Measurements from ENCODE around the gene BOD1L1.

Gene BOD1L1

DNA sequence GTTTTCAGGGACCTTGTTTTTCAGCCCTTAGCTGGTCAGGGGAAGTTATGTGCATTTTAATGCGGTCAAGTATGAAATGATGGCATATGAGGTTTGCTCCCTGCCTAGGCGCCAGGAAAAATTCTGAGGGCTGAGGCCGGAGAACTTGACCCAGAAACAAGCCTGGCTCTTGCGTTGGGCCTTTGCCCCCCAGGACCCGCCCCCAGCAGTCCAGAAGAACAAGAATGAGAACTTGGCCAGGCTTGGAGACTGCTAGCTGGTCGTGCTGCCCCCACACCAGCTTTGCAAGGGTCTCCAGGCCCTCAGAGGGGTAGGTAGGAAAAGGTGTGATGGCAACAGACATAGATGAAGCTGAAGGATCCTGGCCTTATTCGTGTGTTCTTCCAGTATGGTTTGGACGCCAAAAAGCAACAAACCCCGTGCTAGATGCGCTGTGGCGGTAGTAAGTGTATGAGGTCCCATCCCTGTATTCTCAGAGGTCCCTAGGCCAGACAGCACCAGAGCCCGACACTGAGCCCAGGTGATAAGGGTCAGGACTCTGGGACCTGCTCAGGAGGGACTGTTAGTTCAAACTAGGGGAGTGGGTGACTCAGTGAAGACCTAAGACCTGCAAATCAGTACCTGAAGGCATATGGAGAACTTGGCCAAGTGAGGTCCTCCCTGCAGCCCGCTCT lies 93.7 kb downstream of the BOD1L1 start:
- ChIA-PET POLR2A (no interaction called here), CTCF (no interaction called here)
- TF ChIP-seq SP1 (IDR thresholded peaks at IDR 0.05) (no peak), FOXA1 (IDR thresholded peaks at IDR 0.05) (no peak), ELF4 (IDR thresholded peaks at IDR 0.05) (no peak), L3MBTL2 (conservative IDR thresholded peaks at IDR 0.05) (no peak), HDGF (IDR thresholded peaks at IDR 0.05; ENCODE audit: borderline replicate concordance) (no peak), ARNT (IDR thresholded peaks at IDR 0.05) (no peak), SUZ12 (IDR thresholded peaks at IDR 0.05) (no peak), ZNF384 (IDR thresholded peaks at IDR 0.05) (no peak), LEF1 (IDR thresholded peaks at IDR 0.05; ENCODE audit: borderline replicate concordance) (no peak), CTBP1 (IDR thresholded peaks at IDR 0.05; ENCODE audit: borderline replicate concordance) (no peak), FOXK2 (IDR thresholded peaks at IDR 0.05) (no peak), NFRKB (IDR thresholded peaks at IDR 0.05) (no peak), BHLHE40 (IDR thresholded peaks at IDR 0.05; ENCODE audit: borderline replicate concordance) (no peak), FOXM1 (IDR thresholded peaks at IDR 0.05; ENCODE audit: borderline replicate concordance) (no peak), TARDBP (IDR thresholded peaks at IDR 0.05) (no peak)
- TF ChIP-seq, protein P1, sequence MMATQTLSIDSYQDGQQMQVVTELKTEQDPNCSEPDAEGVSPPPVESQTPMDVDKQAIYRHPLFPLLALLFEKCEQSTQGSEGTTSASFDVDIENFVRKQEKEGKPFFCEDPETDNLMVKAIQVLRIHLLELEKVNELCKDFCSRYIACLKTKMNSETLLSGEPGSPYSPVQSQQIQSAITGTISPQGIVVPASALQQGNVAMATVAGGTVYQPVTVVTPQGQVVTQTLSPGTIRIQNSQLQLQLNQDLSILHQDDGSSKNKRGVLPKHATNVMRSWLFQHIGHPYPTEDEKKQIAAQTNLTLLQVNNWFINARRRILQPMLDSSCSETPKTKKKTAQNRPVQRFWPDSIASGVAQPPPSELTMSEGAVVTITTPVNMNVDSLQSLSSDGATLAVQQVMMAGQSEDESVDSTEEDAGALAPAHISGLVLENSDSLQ (IDR thresholded peaks at IDR 0.05): no peak
- DNase-seq (ENCODE audit: extremely low spot score): no peak

- DNase-seq (ENCODE audit: extremely low spot score): no peak
- ChIA-PET CTCF (no interaction called here), POLR2A (no interaction called here)
- TF ChIP-seq FOXA1 (IDR thresholded peaks at IDR 0.05) (no peak), CTBP1 (IDR thresholded peaks at IDR 0.05; ENCODE audit: borderline replicate concordance) (no peak), HDGF (IDR thresholded peaks at IDR 0.05; ENCODE audit: borderline replicate concordance) (no peak), ELF4 (IDR thresholded peaks at IDR 0.05) (no peak), SP1 (IDR thresholded peaks at IDR 0.05) (no peak)
- TF ChIP-seq, protein P1 (IDR thresholded peaks at IDR 0.05): no peak
These were observed 95.9 kb downstream of the BOD1L1 start for GRCh38 chr4:13531625-13531998.

- ChIA-PET CTCF (interaction anchor here (0.6 kb wide), 1 partner anchor 1182 kb away, joined by 9 read pairs; no protein-coding TSS in a partner anchor), POLR2A (interaction anchor here (1.4 kb wide), 1 partner anchor 12 kb away, joined by 4 read pairs; no protein-coding TSS in a partner anchor)
- TF ChIP-seq FOXK2 (IDR thresholded peaks at IDR 0.05): no peak
- TF ChIP-seq TARDBP (IDR thresholded peaks at IDR 0.05): no peak
- DNase-seq (ENCODE audit: extremely low spot score): no peak
These were observed 96.5 kb downstream of the BOD1L1 start for GRCh38 chr4:13530823-13531624.

DNA sequence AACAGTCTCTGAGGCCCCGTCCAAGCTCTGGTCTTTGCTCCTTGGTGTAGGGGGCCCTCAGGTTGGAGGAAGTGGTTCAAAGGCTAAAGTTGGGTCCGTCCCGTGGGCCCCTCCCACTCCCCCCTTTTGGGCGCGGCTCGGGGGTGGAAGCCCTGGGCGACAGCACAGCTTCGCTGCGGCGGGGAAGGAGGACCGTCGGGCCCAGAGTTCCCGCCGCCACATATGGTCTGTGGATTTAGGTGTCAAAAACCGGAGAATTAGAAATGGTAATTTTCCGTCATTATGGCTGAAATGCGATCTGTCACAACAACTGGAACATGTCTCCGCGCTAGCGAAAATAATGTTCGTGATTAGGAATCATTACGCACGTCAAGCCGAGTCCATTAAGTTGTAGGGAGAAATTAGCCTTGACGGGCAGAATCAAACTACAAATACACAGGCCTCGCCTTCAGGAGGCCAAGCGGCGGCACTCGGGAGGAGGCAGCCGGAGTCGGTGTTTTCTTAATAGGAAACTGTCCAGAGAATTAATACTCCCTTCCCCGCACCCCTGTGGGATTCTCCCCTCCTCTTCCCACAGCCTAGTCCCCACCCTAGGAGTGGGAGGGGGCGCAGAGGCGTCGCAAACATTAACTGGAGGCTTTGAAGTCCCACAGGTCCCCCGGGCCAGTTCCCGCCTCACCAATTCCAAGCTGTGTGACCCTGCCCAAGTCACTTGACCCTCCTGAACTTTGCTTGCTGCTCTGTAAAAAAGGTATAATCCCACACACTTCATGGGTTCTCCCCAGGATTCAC lies 98.2 kb downstream of the BOD1L1 start:
- no peak for DNase-seq (ENCODE audit: extremely low spot score)
- CTCF ChIA-PET: no interaction called here
- TF ChIP-seq TARDBP (IDR thresholded peaks at IDR 0.05) (no peak), ZNF384 (IDR thresholded peaks at IDR 0.05) (no peak), ARNT (IDR thresholded peaks at IDR 0.05) (no peak), FOXA1 (IDR thresholded peaks at IDR 0.05) (no peak), SP1 (IDR thresholded peaks at IDR 0.05) (no peak), L3MBTL2 (conservative IDR thresholded peaks at IDR 0.05) (no peak), HDGF (IDR thresholded peaks at IDR 0.05; ENCODE audit: borderline replicate concordance) (no peak), FOXM1 (IDR thresholded peaks at IDR 0.05; ENCODE audit: borderline replicate concordance) (no peak), FOXK2 (IDR thresholded peaks at IDR 0.05) (no peak), CTBP1 (IDR thresholded peaks at IDR 0.05; ENCODE audit: borderline replicate concordance) (no peak), NFRKB (IDR thresholded peaks at IDR 0.05) (no peak)
- TF ChIP-seq, protein P1 (IDR thresholded peaks at IDR 0.05): no peak
- POLR2A ChIA-PET: no interaction called here

DNA sequence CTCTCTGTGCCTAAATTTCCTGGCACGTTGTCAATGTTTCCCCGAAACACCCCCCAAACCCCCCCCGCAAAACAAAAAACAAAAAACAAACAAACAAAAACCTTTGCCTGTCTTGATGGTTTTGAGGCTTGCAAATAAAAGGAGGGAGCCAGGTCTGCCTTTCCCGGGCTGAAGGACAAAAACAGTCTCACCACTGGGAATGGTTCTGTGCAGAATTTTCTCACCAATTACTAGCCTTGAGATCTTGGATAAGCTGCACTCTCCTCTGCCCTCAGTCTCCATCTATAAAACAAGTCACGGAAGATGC lies 98.8 kb downstream of the BOD1L1 start:
- no peak for TF ChIP-seq FOXK2 (IDR thresholded peaks at IDR 0.05)
- TF ChIP-seq HDGF (IDR thresholded peaks at IDR 0.05; ENCODE audit: borderline replicate concordance): no peak
- TF ChIP-seq LEF1 (IDR thresholded peaks at IDR 0.05; ENCODE audit: borderline replicate concordance): no peak
- no peak for TF ChIP-seq SUZ12 (IDR thresholded peaks at IDR 0.05)
- TF ChIP-seq SP1 (IDR thresholded peaks at IDR 0.05): no peak
- TF ChIP-seq NFRKB (IDR thresholded peaks at IDR 0.05): no peak
- TF ChIP-seq CTBP1 (IDR thresholded peaks at IDR 0.05; ENCODE audit: borderline replicate concordance): no peak
- no peak for TF ChIP-seq FOXA1 (IDR thresholded peaks at IDR 0.05)
- no peak for TF ChIP-seq FOXM1 (IDR thresholded peaks at IDR 0.05; ENCODE audit: borderline replicate concordance)
- no peak for TF ChIP-seq ARNT (IDR thresholded peaks at IDR 0.05)
- no peak for TF ChIP-seq L3MBTL2 (conservative IDR thresholded peaks at IDR 0.05)
- TF ChIP-seq TARDBP (IDR thresholded peaks at IDR 0.05): no peak
- TF ChIP-seq ZNF384 (IDR thresholded peaks at IDR 0.05): no peak
- no peak for TF ChIP-seq ELF4 (IDR thresholded peaks at IDR 0.05)
- TF ChIP-seq, protein P1 (IDR thresholded peaks at IDR 0.05): no peak
- no peak for TF ChIP-seq BHLHE40 (IDR thresholded peaks at IDR 0.05; ENCODE audit: borderline replicate concordance)

More for the DNA sequence above, 98.8 kb downstream of the BOD1L1 start:
- no peak for DNase-seq (ENCODE audit: extremely low spot score)
- POLR2A ChIA-PET: no interaction called here
- CTCF ChIA-PET: no interaction called here

All from HEK293T (cell line).